ENCODE measurements around the gene NFATC2. TPM values are rescaled to one million over a fixed set of nuclear protein-coding genes. Genes with fewer than 3 reads are reported as not detected.

Gene NFATC2
- total RNA-seq, 4 donors from 2014 or later, result 5.3 to 22.5 (median 11.5) TPM

DNA sequence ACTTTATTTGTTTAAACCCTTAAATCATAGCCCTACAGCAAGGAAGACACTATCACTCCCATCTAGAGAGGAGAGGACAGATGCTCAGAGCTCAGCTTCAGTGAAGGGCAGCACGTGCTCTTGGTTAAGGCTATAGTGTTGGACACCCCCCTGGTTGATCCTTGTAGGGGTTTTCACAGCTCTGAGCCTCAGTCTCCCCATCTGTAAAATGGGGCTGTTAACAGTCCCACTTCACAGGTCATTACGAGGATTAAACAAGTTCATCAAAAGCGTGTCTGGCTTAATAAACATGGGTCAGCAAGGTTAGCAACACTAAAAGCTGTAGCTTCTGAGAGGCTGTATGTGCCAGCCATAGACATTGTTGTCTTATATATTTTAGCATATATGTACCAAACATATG lies 82.4 kb downstream of the NFATC2 start:
- TF ChIP-seq, protein P1, sequence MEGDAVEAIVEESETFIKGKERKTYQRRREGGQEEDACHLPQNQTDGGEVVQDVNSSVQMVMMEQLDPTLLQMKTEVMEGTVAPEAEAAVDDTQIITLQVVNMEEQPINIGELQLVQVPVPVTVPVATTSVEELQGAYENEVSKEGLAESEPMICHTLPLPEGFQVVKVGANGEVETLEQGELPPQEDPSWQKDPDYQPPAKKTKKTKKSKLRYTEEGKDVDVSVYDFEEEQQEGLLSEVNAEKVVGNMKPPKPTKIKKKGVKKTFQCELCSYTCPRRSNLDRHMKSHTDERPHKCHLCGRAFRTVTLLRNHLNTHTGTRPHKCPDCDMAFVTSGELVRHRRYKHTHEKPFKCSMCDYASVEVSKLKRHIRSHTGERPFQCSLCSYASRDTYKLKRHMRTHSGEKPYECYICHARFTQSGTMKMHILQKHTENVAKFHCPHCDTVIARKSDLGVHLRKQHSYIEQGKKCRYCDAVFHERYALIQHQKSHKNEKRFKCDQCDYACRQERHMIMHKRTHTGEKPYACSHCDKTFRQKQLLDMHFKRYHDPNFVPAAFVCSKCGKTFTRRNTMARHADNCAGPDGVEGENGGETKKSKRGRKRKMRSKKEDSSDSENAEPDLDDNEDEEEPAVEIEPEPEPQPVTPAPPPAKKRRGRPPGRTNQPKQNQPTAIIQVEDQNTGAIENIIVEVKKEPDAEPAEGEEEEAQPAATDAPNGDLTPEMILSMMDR (IDR thresholded peaks at IDR 0.05), result no peak
- TF ChIP-seq POLR2A (IDR thresholded peaks at IDR 0.05), result no peak
- TF ChIP-seq POLR2AphosphoS5 (IDR thresholded peaks at IDR 0.05), result no peak
- no peak for TF ChIP-seq EP300 (IDR thresholded peaks at IDR 0.05; ENCODE audit: low read depth)
- no peaks in the 10 kb centered on the region for H3K27me3 ChIP-seq
- H3K4me1 ChIP-seq, result peaks cover 3 to 31% (median 24%) of the 10 kb centered on the region in 4 donors
- 98 to 100% methylated on average over 1 to 3 of the region's 3 CpGs for WGBS, 2 donors (ENCODE audit: low coverage in 1 of 2)
- no peak overlapping the region for H3K4me3 ChIP-seq
- DNase-seq, result no peak
- intact Hi-C loops (cut with DNase I; ENCODE audit: low total_unique reads), result no loop called here
- no peak overlapping the region for H3K27ac ChIP-seq
- no peaks in the 10 kb centered on the region for H3K36me3 ChIP-seq
- H3K9me3 ChIP-seq, result no peaks in the 10 kb centered on the region
- in situ Hi-C loops (cut with MboI; ENCODE audit: low pct_ligation_motif_present in 1 of 4, low pct_unique_long_range_greater_than_20kb in 1 of 4, low sequenced_read_pairs in 3 of 4), result no loop called here

DNA sequence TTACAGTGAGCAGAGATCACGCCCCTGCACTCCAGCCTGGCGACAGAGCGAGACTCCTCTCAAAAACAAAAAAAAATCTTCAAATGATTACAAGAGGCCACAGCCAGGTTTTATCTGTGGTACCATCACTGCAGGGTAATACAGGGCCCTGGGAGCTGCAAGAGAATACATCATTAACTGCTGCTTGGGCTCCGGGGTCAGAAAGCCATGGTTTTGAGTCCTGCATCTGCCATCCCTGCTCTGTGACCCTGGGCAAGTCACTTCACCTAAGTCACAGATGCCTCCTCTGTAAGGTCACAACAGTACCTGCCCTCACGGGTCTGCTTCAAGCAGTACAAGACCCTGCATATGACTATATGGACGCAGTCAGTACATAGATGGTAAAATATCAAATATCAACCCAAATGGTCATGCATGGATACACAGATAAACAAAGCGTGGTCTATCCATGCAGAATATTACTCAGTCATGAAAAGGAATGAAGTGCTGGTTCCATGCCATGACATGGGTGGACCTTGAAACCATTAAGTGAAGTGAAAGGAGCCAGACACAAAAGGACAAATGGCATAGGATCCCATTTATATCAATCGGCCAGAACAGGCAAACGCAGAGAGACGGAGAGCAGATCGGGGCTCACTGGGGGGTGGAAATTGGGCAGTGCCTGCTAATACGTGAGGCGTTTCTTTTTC lies 83.6 kb downstream of the NFATC2 start:
- Histone ChIP-seq H3K36me3 (no peaks in the 10 kb centered on the region), H3K4me1 (peaks cover 3 to 31% (median 24%) of the 10 kb centered on the region in 4 donors), H3K4me3 (no peak overlapping the region), H3K27me3 (no peaks in the 10 kb centered on the region), H3K9me3 (no peaks in the 10 kb centered on the region), H3K27ac (no peak overlapping the region)
- DNase-seq, result no peak
- in situ Hi-C loops (cut with MboI; ENCODE audit: low pct_ligation_motif_present in 1 of 4, low pct_unique_long_range_greater_than_20kb in 1 of 4, low sequenced_read_pairs in 3 of 4), result no loop called here
- no peak for TF ChIP-seq POLR2AphosphoS5 (IDR thresholded peaks at IDR 0.05)
- TF ChIP-seq EP300 (IDR thresholded peaks at IDR 0.05; ENCODE audit: low read depth), result no peak
- no peak for TF ChIP-seq POLR2A (IDR thresholded peaks at IDR 0.05)
- TF ChIP-seq, protein P1 (IDR thresholded peaks at IDR 0.05), result no peak
- WGBS, 2 donors (ENCODE audit: low coverage in 1 of 2), result 93 to 100% methylated on average over 3 to 13 of the region's 13 CpGs
- intact Hi-C loops (cut with DNase I; ENCODE audit: low total_unique reads), result no loop called here

DNA sequence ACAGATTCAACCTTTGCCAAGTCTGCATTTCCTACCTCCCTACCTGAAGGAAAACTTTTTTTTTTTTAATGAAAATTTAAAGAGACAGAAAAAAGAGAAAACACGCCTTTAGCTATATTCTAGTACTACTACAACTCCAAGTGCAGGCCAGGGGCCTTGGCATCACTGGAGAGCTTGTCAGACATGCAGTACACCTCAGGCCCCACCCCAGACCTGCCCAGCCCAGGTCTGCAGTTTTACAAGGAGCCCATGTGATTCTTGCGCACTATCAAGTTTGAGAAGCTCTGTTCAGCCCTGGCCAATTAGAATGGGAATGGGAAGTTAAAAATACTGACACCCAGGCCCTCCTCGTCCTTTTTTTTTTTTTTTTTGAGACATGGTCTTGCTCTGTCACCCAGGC lies 85.0 kb downstream of the NFATC2 start:
- intact Hi-C loops (cut with DNase I; ENCODE audit: low total_unique reads), result no loop called here
- Histone ChIP-seq H3K4me3 (no peak overlapping the region), H3K9me3 (no peaks in the 10 kb centered on the region), H3K27me3 (no peaks in the 10 kb centered on the region), H3K4me1 (peaks cover 3 to 21% (median 20%) of the 10 kb centered on the region in 4 donors), H3K27ac (peak overlapping the region; percentile 62 to 81 (median 77)), H3K36me3 (no peaks in the 10 kb centered on the region)
- TF ChIP-seq POLR2A (IDR thresholded peaks at IDR 0.05) (no peak), EP300 (IDR thresholded peaks at IDR 0.05; ENCODE audit: low read depth) (no peak), POLR2AphosphoS5 (IDR thresholded peaks at IDR 0.05) (no peak)
- TF ChIP-seq, protein P1 (IDR thresholded peaks at IDR 0.05), result no peak
- in situ Hi-C loops (cut with MboI; ENCODE audit: low pct_ligation_motif_present in 1 of 4, low pct_unique_long_range_greater_than_20kb in 1 of 4, low sequenced_read_pairs in 3 of 4), result no loop called here
- DNase-seq, result no peak
- 54 to 64% methylated on average over 2 to 3 of the region's 3 CpGs for WGBS, 2 donors (ENCODE audit: low coverage in 1 of 2)

DNA sequence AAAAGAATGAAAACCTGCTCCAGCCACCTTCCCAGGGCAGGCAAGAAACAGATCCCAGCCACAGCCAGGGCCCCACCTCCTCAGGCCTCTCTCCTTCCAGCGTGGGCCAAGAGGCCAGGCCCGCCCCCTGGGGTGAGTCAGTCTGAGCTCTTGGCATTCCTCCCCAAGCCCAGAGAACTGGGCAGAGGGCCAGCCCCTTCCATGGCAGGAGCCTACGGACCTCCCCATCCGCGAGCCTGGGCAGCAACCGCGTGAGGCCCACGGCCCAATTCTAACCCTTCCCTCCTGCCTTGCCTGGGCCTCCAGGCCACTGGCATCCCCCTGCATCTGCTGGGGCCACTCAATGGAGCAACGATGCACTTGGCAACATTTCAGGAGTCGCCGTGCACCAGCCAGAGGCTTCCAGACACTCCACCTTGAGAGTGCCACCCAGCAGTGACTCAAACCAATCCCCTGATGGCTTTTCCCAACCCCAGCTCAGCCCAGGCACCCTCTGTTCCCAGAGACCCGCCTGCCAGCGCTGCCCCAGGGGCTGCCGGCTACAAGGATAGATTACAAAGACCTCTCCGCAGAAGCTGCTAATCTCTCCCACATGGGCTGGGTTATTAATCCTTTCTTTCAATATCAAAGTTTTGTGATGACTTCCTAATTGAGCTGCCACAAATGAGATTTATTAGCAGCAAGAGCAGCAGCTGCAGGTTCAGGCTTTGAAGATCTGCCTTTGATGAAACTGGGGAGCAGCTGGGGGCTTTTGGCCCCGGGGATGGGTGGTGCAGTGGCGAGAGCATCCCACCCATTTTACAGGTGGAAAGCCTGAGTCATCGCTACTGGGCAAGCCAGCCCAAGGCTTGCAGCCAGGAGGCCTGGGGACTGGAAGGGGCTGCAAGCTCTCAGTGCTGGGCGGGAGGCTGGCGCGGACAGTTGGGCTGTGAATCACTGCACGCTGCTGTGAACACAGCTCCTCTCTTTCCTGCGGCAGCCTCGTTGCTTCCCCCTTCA lies 85.7 kb downstream of the NFATC2 start:
- Histone ChIP-seq H3K36me3 (no peaks in the 10 kb centered on the region), H3K4me1 (peaks cover 3 to 21% (median 20%) of the 10 kb centered on the region in 4 donors), H3K9me3 (no peaks in the 10 kb centered on the region), H3K27ac (peak overlapping the region; percentile 62 to 81 (median 77)), H3K27me3 (no peaks in the 10 kb centered on the region), H3K4me3 (no peak overlapping the region)
- peak; percentile 10 to 64 (median 58) for TF ChIP-seq POLR2AphosphoS5 (IDR thresholded peaks at IDR 0.05)
- TF ChIP-seq, protein P1 (IDR thresholded peaks at IDR 0.05), result no peak
- in situ Hi-C loops (cut with MboI; ENCODE audit: low pct_ligation_motif_present in 1 of 4, low pct_unique_long_range_greater_than_20kb in 1 of 4, low sequenced_read_pairs in 3 of 4) (no loop called here), intact Hi-C loops (cut with DNase I; ENCODE audit: low total_unique reads) (no loop called here)
- 41% methylated on average over 24 of the region's 24 CpGs; no CpG with 5 or more reads in 1 of the 2 donors for WGBS, 2 donors (ENCODE audit: low coverage in 1 of 2)
- peak; percentile 89 for DNase-seq
